KG1 (cell line): ENCODE data around the gene CATSPERB.
"Not testable (repeated sequence)": the region's sequence is repeated elsewhere in the genome, so short reads cannot be mapped to it uniquely, and the experiment has no call there.

Experiments used
- DNase-seq: peaks from one replicate; lab custom pipeline; 2025; lab: John Stamatoyannopoulos, UW

CATSPERB gene

DNA sequence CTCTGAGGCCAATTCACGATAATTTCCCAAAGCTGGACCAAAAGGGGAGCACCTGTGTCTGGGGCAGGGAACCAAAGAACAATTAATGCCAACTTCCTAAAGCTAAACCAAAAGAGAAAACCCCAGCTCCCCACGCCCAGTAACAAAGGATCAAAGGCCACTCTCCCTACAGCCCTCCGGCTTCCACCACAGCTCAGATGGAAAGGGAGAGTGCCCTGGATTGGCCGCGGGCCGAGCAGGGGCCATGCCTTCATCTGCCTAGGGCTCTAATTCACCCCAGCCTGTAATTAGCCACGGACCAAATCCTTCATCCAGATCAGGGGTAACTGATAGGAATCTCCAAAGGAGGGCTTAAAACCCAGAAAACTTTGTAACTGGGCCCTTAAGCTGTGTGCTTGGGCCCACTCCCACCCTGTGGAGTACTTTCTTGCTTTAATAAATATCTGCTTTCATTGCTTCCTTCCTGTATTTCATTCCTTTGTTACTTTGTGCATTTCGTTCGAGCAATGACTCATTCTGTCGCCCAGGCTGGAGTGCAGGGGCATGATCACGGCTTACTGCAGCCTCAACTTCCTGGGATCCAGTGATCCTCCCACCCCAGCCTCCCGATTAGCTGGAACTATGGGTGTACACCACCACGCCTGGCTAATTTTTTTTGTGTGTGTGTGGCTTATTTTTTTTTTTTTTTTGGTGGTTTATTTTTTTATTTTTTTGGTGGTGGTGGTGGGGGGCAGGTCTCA, 156.2 kb downstream of the CATSPERB start:
- DNase-seq = no peak

DNA sequence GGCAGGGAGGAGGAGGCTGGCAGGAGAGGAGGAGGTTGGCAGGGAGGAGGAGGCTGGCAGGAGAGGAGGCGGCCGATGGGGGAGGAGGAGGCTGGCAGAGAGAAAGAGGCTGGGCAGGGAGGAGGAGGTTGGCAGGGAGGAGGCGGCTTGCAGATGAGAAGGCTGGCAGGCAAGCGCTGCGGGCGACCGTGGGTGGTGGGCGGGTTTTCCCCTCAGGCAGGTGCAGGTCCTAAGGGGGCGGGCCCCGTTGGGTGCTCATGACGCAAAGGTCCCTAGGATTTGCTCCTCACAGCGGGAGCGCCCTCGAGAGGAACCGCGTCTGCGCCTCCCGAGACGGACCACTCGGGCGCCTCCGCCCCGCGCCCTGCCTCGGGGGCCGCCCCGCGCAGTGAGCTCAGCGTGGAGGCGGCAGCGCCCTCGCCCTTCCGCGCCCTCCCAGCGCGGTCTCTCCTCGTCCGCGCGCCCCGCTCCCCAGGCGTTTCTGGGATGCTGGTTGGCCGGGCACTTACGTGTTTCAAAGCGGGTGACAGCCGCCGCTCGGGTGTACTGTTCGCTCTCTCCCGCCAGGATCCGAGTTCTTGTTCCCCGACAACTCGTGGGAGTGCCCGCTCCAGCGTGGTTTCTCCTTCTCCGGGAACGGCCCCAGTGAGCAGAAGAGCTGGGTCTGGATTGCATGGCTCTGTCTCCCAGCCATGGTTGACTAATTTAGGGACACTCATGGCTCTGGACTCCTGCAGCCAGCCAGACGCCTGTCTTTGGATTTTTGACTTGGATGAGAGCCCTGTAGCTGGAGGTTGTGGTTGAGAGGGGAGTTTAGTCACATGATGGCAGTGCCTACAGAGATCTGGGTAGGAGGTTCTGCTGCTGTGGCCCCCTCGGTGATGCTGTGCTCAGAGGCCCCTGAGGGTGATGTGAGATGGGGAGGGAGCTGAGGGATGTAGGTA, 157.7 kb downstream of the CATSPERB start:
- DNase-seq = no peak

DNA sequence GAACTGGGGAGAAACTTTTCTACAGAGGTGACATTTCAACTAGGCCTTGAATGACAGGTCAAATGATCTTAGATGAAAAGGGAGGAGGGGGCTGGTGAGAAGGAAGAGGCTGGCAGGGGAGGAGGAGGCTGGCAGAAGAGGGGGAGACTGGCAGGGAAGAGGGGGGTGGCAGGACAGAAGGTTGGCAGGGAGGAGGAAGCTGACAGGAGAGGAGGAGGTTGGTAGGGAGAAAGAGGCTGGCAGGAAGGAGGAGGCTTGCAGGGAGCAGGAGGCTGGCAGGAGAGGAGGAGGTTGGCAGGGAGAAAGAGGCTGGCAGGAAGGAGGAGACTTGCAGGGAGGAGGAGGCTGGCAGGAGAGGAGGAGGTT, 158.4 kb downstream of the CATSPERB start:
- no peak for DNase-seq

GRCh38 chr14:91570021-91570420, 161.9 kb downstream of the CATSPERB start:
- no peak for DNase-seq

DNA sequence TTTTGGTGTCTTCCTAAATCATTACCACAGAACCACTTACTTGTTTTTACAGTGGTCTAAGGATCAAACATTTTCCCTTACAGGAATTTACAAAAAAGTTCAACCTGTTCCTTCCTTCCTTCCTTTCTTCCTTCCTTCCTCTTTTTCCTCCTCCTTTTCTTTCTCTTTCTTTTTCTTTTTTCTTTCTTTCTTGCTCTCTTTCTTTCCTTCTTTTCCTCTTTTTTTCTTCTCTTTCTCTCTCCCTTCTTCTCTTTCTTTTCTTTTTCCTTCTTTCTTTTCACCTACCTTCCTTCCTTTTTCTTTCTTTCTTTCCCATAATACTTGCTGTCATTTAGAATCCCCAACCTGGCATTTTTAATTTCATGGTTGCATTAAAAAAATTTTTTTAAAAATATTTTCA, 162.6 kb downstream of the CATSPERB start:
- no peak for DNase-seq

DNA sequence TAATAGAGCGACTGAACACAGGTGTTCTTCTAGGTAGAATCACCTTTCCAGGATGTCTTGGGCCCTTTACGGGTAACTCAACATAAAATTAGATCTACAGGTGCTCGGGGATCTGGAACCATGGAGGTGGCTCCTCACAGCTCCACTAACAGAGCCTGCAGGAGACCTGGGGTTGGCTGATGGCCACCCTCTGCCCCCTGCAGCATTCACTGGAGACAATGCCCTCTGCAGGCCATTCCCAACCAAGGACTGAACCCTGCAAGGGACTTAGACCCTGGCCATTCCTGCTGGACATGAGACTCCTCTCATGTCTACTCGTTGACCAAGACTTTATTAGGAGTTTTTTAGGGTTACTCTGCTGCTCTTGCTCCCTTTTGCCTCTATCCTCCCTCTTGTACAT, 163.3 kb downstream of the CATSPERB start:
- no peak for DNase-seq

- not testable (repeated sequence) for DNase-seq
Observed at GRCh38 chr14:91567827-91568226, 164.1 kb downstream of the CATSPERB start.

DNA sequence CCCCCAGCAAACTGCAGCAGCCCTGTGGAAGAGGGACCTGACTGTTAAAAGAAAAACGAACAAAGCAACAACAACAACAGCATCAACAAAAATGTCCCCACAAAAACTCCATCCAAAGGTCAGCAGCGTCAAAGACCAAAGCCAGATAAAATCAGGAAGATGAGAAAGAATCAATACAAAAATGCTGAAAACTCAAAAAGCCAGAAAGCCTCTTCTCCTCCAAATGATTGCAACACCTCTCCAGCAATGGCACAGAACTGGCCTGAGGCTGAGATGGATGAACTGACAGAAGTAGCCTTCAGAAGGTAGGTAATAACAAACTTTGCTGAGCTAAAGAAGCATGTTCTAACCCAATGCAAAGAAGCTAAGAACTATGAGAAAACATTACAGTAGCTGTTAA, 176.4 kb downstream of the CATSPERB start:
- no peak for DNase-seq

- DNase-seq = no peak
Observed at GRCh38 chr14:91554535-91555332, 177.2 kb downstream of the CATSPERB start.

DNA sequence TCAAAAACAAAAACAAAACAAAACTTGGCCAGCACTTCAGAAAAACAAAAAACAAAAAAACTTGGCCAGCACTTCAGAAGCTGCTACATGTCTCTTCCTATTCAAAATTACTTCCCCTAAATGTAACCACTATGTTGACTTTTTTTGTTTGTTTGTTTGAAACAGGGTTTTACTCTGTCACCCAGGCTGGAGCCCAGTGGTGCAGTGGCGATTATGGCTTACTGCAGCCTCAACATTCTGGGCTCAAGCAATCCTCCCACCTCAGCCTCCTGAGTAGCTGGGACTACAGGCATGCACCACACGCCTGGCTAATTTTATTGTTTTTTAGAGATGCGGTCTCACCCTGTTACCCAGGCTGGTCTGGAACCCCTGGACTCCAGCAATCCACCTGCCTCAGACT, 183.8 kb downstream of the CATSPERB start:
- DNase-seq = no peak

DNA sequence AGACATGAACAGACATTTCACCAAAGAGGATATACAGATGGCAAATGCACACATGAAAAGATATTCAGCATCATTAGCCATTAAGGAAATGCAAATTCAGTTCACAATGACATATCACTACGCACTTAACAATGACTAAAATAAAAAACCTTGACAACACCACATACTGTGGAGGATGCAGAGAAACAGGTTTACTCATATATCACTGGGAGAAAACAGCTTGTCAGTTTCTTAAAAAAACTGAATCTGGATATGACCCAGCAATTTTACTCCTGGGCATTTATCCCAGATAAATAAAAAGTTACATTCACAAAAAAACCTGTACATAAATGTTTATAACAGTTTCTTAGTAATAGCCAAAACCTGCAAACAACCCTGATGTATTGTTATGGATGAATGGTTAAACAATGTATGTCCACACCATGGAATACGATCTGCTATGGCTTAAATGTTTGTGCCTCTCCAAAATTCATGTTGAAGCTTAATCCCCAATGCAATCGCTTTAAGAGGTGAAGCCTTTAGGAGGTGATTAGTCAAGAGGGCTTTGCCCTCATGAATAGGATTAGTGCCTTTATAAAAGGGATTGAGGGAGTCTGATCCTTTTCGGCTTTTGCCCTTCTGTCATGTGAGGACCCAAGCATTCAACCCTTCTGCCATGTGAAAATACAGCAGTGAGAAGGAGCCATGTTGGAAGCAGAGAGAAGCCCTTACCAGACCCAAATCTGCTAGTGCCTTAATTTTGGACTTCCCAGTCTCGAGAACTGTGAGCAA, 185.8 kb downstream of the CATSPERB start:
- no peak for DNase-seq

GRCh38 chr14:91545204-91545603, 186.7 kb downstream of the CATSPERB start:
- no peak for DNase-seq

- no peak for DNase-seq
Observed at GRCh38 chr14:91536327-91536726, 195.6 kb downstream of the CATSPERB start.

DNA sequence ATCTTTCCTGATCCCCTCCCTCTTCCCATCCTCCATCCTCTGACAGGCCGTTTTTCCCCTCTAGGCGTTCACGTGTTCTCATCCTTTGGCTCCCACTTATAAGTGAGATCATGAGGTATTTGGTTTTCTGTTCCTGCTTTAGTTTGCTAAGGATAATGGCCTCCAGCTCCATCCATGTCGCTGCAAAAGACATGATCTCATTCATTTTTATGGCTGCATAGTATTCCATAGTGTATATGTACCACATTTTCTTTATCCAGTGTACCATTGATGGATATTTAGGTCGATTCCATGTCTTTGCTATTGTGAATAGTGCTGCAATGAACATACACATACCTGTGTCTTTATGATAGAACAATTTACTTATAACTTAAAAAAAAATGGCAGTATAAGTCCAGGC, 197.8 kb downstream of the CATSPERB start:
- not testable (repeated sequence) for DNase-seq

DNA sequence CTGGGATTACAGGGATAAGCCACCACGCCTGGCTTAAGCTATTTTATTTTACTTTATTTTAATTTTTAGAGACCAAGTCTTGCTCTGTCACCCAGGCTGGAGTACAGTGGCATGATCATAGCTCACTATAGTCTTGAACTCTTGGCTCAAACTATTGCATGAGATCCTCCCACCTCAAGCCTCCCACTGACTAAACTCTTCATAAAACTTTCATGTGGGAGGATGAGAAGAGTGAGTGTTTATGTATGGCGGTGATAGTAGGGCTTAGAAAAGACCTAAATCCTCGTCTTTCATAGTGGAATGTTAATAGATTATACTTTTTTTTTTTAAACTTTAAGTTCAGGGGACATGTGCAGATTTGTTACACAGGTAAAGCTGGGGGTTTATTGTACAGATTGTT, 198.3 kb downstream of the CATSPERB start:
- DNase-seq = no peak
